OCI-LY7 (cell line): ENCODE measurements around the gene CDX1. TPM values are rescaled to one million over a fixed set of nuclear protein-coding genes. Genes with fewer than 3 reads are reported as not detected.

Experiments used
- BruUV-seq: library from RNA; stranded (reverse); fragments of 400-500 nt; replicated peaks from 2 replicates; lab custom pipeline; 2021; lab: Mats Ljungman, UMichigan
- CTCF ChIA-PET: fragments of 300-600 bp; sonication (Branson Sonifier 250); formaldehyde crosslinking; loops from one replicate; lab custom pipeline; 2022; ENCODE audit warnings: antibody characterized with exemption; ENCODE audit not compliant: unreplicated experiment; lab: Charles Lee
- POLR2A ChIA-PET: fragments of 300-600 bp; sonication (Branson Sonifier 250); formaldehyde crosslinking; loops from one replicate; lab custom pipeline; 2022; ENCODE audit warnings: antibody characterized with exemption; lab: Charles Lee
- DNase-seq: peaks from one replicate; pipeline ENCODE4 v3.0.0-alpha.2; 2015; ENCODE audit warnings: low spot score
- H2AFZ ChIP-seq: fragments of 200-600 bp; sonication (generic), shearing (Covaris generic); 2 replicates; pipeline ENCODE4 v1.6.1; 2014; ENCODE audit warnings: mild to moderate bottlenecking, antibody characterized with exemption, low read length, moderate library complexity
- H3K27ac ChIP-seq: fragments of 200-600 bp; sonication (generic); 2 replicates; pipeline ENCODE4 v1.5.1; 2014; ENCODE audit warnings: mixed run types, low read depth, mild to moderate bottlenecking, moderate library complexity, low read length, inconsistent platforms; ENCODE audit not compliant: poor library complexity, severe bottlenecking
- H3K36me3 ChIP-seq: fragments of 200-600 bp; sonication (generic); 2 replicates; pipeline ENCODE4 v1.6.1; 2014; ENCODE audit warnings: mild to moderate bottlenecking, antibody characterized with exemption, low read length, moderate library complexity, mixed read lengths; ENCODE audit not compliant: insufficient read depth
- H3K4me1 ChIP-seq: fragments of 200-600 bp; sonication (generic); 2 replicates; pipeline ENCODE4 v1.5.1; 2014; ENCODE audit warnings: mild to moderate bottlenecking, low read length; ENCODE audit not compliant: insufficient read depth, poor library complexity, severe bottlenecking
- H3K4me2 ChIP-seq: fragments of 200-600 bp; sonication (generic); 2 replicates; pipeline ENCODE4 v1.6.1; 2014; ENCODE audit warnings: mild to moderate bottlenecking, low read length
- H3K4me3 ChIP-seq: fragments of 200-600 bp; sonication (generic); 2 replicates; pipeline ENCODE4 v1.5.1; 2014; ENCODE audit warnings: mild to moderate bottlenecking, low read depth, low read length; ENCODE audit not compliant: poor library complexity, severe bottlenecking
- H3K79me2 ChIP-seq: fragments of 200-600 bp; sonication (generic); 2 replicates; pipeline ENCODE4 v1.6.1; 2016; ENCODE audit warnings: low read depth, mild to moderate bottlenecking, low read length, moderate library complexity, mixed read lengths; ENCODE audit not compliant: insufficient read depth
- H3K9me2 ChIP-seq: fragments of 200-600 bp; sonication (generic); 2 replicates; pipeline ENCODE4 v1.6.1; 2016; ENCODE audit warnings: mild to moderate bottlenecking, low read length, mixed read lengths; ENCODE audit not compliant: insufficient read depth
- H3K9me3 ChIP-seq: fragments of 200-600 bp; sonication (generic); 2 replicates; pipeline ENCODE4 v1.6.1; 2014; ENCODE audit warnings: mild to moderate bottlenecking, mixed run types, low read length, mixed read lengths
- H4K20me1 ChIP-seq: fragments of 200-600 bp; sonication (generic); 2 replicates; pipeline ENCODE4 v1.6.1; 2014; ENCODE audit warnings: mild to moderate bottlenecking, antibody characterized with exemption, low read length, moderate library complexity, mixed read lengths; ENCODE audit not compliant: insufficient read depth
- EZH2phosphoT487 ChIP-seq: fragments of 200-600 bp; sonication (generic); IDR thresholded peaks from 2 replicates; pipeline ENCODE4 v1.6.1; 2018; ENCODE audit warnings: low read depth, borderline replicate concordance, mild to moderate bottlenecking, mixed run types, antibody characterized with exemption, low read length, moderate library complexity, mixed read lengths
- intact Hi-C: fragments of 100-400 bp; cut with micrococcal nuclease; formaldehyde crosslinking; loops from one replicate; pipeline ENCODE4 v1.10.0; 2022; ENCODE audit not compliant: unreplicated experiment
- total RNA-seq, 2 experiments: library from RNA; depleted of rRNA in 1 of 2; stranded (reverse); fragments of >200 nt in 1 of 2; shearing (Covaris generic) in 1 of 2; gene quantifications; 2 replicates each; pipeline ENCODE4 v1.2.3, GENCODE V29; 2014 to 2022
- TF ChIP-seq, protein P1 (sequence below): fragments of 200-600 bp; sonication (generic); conservative IDR thresholded peaks from 2 replicates; pipeline ENCODE4 v1.5.1; 2014; ENCODE audit warnings: mild to moderate bottlenecking, antibody characterized with exemption, low read length, moderate library complexity, mixed read lengths

Gene CDX1
- total RNA-seq, 2 experiments from 2014 or later = not detected

DNA sequence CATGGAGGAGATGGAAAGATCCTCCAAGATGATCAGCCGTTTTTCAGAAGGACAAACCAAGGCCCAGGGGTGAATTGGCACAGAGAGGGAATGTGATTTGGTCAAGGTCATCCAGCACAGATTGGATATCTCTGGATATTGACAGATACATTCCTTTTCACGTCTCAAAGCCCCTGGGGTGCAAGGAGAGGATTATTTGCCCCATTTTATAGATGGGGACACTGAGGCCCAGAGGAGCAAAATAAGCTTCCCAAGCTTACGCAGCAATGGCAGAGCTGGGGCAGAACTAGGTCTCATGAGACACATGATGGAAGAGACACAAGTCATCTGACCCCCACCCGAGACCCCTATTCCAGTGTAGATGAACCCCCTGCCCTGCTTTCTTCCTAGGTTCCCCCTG is 10.0 kb upstream of the CDX1 start:
- DNase-seq = no peak
- Histone ChIP-seq H3K4me3 (no peak overlapping the region), H3K36me3 (no peaks in the 10 kb centered on the region), H4K20me1 (no peaks in the 10 kb centered on the region), H3K79me2 (no peaks in the 10 kb centered on the region), H2AFZ (no peak overlapping the region), H3K9me2 (no peaks in the 10 kb centered on the region), H3K9me3 (no peaks in the 10 kb centered on the region), H3K4me1 (peaks cover 18% of the 10 kb centered on the region), H3K4me2 (no peak overlapping the region), H3K27ac (no peak overlapping the region)
- CTCF ChIA-PET = no interaction called here
- BruUV-seq = no TSS peak
- TF ChIP-seq, protein P1, sequence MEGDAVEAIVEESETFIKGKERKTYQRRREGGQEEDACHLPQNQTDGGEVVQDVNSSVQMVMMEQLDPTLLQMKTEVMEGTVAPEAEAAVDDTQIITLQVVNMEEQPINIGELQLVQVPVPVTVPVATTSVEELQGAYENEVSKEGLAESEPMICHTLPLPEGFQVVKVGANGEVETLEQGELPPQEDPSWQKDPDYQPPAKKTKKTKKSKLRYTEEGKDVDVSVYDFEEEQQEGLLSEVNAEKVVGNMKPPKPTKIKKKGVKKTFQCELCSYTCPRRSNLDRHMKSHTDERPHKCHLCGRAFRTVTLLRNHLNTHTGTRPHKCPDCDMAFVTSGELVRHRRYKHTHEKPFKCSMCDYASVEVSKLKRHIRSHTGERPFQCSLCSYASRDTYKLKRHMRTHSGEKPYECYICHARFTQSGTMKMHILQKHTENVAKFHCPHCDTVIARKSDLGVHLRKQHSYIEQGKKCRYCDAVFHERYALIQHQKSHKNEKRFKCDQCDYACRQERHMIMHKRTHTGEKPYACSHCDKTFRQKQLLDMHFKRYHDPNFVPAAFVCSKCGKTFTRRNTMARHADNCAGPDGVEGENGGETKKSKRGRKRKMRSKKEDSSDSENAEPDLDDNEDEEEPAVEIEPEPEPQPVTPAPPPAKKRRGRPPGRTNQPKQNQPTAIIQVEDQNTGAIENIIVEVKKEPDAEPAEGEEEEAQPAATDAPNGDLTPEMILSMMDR = no peak
- TF ChIP-seq EZH2phosphoT487 = no peak
- POLR2A ChIA-PET = no interaction called here
- intact Hi-C loops = no loop called here

DNA sequence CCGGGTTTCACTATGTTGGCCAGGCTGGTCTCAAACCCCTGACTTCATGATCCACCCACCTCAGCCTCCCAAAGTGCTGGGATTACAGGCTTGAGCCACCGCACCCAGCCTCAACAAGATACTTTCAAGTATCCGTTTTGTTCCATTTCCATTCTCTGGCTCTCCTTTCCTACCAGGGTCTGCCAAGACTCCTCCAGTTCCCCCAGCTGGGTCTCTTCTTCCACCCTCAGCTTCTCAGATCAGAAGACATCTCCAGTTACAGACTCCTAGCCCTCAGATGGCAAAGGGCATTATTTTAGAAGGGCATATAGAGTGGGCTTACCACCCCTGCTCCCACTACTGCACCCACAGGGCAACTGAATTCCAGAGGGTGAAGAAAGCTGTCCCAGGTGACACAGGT is 9.4 kb upstream of the CDX1 start:
- H3K27ac ChIP-seq = no peak overlapping the region
- peaks cover 18% of the 10 kb centered on the region for H3K4me1 ChIP-seq
- intact Hi-C loops = no loop called here
- no peaks in the 10 kb centered on the region for H3K9me2 ChIP-seq
- ChIA-PET POLR2A (no interaction called here), CTCF (no interaction called here)
- no peak for TF ChIP-seq EZH2phosphoT487
- TF ChIP-seq, protein P1 = no peak
- H3K4me2 ChIP-seq = no peak overlapping the region
- H4K20me1 ChIP-seq = no peaks in the 10 kb centered on the region
- H2AFZ ChIP-seq = no peak overlapping the region
- H3K9me3 ChIP-seq = no peaks in the 10 kb centered on the region
- DNase-seq = no peak
- no peaks in the 10 kb centered on the region for H3K36me3 ChIP-seq
- no peaks in the 10 kb centered on the region for H3K79me2 ChIP-seq
- no peak overlapping the region for H3K4me3 ChIP-seq
- BruUV-seq = no TSS peak

DNA sequence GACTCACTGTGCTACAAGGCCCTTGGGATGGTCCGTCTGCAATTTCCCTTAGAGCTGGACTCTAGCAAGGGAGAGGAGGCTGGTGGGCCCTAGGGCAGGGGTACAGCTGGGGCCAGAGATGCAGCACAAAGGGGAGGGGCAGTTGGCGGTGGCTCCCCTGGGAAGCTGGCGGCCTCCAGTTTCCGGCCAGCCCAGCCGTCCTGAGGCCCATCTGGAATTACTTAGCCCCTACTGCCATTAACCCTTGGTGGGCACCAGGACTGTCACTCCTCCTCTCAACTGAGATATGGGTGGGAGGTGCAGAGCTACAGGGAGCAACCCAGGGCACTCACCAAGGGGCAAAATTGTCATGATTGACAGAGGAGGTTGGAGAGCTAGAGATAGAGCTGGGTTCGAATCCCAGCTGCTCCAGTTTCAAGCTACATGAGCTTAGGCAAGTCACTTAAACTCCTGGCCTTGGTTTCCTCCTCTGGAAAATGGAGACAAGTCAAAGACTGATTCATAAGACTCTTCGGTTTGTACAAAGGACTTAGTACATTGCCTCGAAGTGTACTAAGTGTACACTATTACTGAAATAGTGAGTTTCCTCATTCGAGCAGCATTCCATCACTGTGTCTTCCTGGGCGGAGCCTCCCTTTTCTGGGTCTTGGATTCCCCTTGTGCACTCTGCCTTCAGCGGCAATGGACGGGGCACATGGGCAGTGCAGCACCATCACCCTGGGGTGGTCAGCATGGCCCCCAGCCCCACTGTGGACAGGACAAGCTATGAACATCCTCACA is 8.2 kb upstream of the CDX1 start:
- H3K4me3 ChIP-seq = no peak overlapping the region
- intact Hi-C loops = no loop called here
- no peaks in the 10 kb centered on the region for H3K9me2 ChIP-seq
- no peak overlapping the region for H3K4me2 ChIP-seq
- no peak overlapping the region for H3K27ac ChIP-seq
- ChIA-PET POLR2A (no interaction called here), CTCF (no interaction called here)
- no peak overlapping the region for H2AFZ ChIP-seq
- BruUV-seq = no TSS peak
- no peaks in the 10 kb centered on the region for H4K20me1 ChIP-seq
- TF ChIP-seq EZH2phosphoT487 = no peak
- TF ChIP-seq, protein P1 = no peak
- H3K9me3 ChIP-seq = no peaks in the 10 kb centered on the region
- no peaks in the 10 kb centered on the region for H3K79me2 ChIP-seq
- DNase-seq = no peak
- peaks cover 18% of the 10 kb centered on the region for H3K4me1 ChIP-seq
- H3K36me3 ChIP-seq = no peaks in the 10 kb centered on the region
